Nephron (organoid): Measurements from ENCODE around the gene MIAT.
"Not testable (repeated sequence)": the region's sequence is repeated elsewhere in the genome, so short reads cannot be mapped to it uniquely, and the experiment has no call there.

ENCODE experiments used
- H3K27ac Mint-ChIP-seq, 3 experiments: 2 replicates each; pipeline ENCODE4 v1.8.0; 2020; ENCODE audit warnings: mixed read lengths in 3 of 3, mild to moderate bottlenecking in 2 of 3, moderate library complexity in 1 of 3
- H3K27me3 Mint-ChIP-seq: 2 replicates; pipeline ENCODE4 v1.8.0; 2021; ENCODE audit warnings: low read depth, mild to moderate bottlenecking, moderate library complexity, mixed read lengths
- H3K36me3 Mint-ChIP-seq: 2 replicates; pipeline ENCODE4 v1.8.0; 2020; ENCODE audit warnings: low read depth, mixed read lengths
- H3K4me1 Mint-ChIP-seq: 2 replicates; pipeline ENCODE4 v1.8.0; 2020; ENCODE audit warnings: mixed read lengths
- H3K4me3 Mint-ChIP-seq, 3 experiments: 2 replicates each; pipeline ENCODE4 v1.8.0; 2020; ENCODE audit warnings: mild to moderate bottlenecking in 3 of 3, mixed read lengths in 3 of 3, moderate library complexity in 2 of 3
- H3K9me3 Mint-ChIP-seq: 2 replicates; pipeline ENCODE4 v1.8.0; 2020; ENCODE audit warnings: mixed read lengths
- CTCF ChIP-seq, 3 experiments: fragments of 200-600 bp; sonication (generic); IDR thresholded peaks; one replicate each; pipeline ENCODE4 v1.5.0; 2021; ENCODE audit warnings: antibody characterized with exemption in 3 of 3; ENCODE audit not compliant: unreplicated experiment in 3 of 3

MIAT gene

GRCh38 chr22:26702906-26703830, 45.8 kb downstream of the MIAT start:
- Mint-ChIP-seq H3K27me3 (no peaks in the 10 kb centered on the region), H3K36me3 (peaks cover 50% of the 10 kb centered on the region), H3K9me3 (peaks cover 22% of the 10 kb centered on the region), H3K27ac (no peak overlapping the region), H3K4me3 (no peak overlapping the region), H3K4me1 (peaks cover 12% of the 10 kb centered on the region)
- TF ChIP-seq CTCF (IDR thresholded peaks at IDR 0.05; ENCODE audit: unreplicated experiment in 3 of 3): no peak

- not testable (repeated sequence) for H3K27me3 Mint-ChIP-seq, H3K4me3 Mint-ChIP-seq
- H3K27ac Mint-ChIP-seq: peak overlapping the region in 2 of 3 experiments; percentile 21 to 25
- H3K9me3 Mint-ChIP-seq: peaks cover 17% of the 10 kb centered on the region
- peaks cover 12% of the 10 kb centered on the region for H3K4me1 Mint-ChIP-seq
- peaks cover 35% of the 10 kb centered on the region for H3K36me3 Mint-ChIP-seq
These were observed 48.0 kb downstream of the MIAT start for GRCh38 chr22:26705379-26705778.

DNA sequence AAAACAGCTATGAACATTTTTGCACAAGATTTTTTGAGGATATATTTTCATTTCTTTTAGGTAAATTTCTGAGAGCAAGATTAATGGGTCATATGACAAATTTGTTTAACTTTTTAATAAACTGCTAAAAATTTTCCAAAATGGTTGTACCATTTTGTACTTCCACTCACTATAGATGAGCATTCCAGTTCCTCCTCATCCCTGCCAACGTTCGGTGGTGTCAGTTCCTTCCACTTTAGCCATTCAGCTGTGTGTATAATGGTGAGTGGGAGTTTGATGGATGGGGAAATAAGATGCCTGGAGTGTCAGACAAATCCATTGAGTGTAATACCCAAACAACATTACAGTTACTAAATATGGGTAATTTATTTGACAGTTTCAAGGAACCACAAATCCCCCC, 49.7 kb downstream of the MIAT start:
- Mint-ChIP-seq H3K36me3 (peaks cover 33% of the 10 kb centered on the region), H3K4me3 (no peak overlapping the region), H3K4me1 (peaks cover 12% of the 10 kb centered on the region), H3K27me3 (no peaks in the 10 kb centered on the region), H3K9me3 (peaks cover 15% of the 10 kb centered on the region), H3K27ac (no peak overlapping the region)
- no peak for TF ChIP-seq CTCF (IDR thresholded peaks at IDR 0.05; ENCODE audit: unreplicated experiment in 3 of 3)

DNA sequence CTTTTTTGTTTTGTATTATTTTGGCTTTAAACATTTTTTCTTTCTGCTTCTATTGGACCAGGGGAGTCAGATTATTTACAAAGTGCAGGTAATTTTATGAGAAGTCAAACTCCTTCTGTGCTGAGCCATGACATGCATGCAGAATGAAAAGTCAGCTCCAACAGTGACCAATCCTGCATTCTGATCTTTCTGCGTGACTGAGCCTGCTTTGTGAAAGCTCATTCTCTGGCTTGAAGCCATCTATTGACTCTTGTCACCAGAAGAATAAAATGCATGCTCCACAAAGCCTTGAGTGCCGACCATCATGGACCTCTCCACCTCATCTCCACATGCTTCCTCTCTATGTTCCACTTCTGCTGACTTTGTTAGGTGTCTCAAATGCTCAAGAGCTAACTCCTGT, 50.2 kb downstream of the MIAT start:
- Mint-ChIP-seq H3K4me1 (peaks cover 12% of the 10 kb centered on the region), H3K27me3 (no peaks in the 10 kb centered on the region), H3K9me3 (peaks cover 15% of the 10 kb centered on the region), H3K36me3 (peaks cover 28% of the 10 kb centered on the region), H3K27ac (no peak overlapping the region), H3K4me3 (no peak overlapping the region)
- no peak for TF ChIP-seq CTCF (IDR thresholded peaks at IDR 0.05; ENCODE audit: unreplicated experiment in 3 of 3)

DNA sequence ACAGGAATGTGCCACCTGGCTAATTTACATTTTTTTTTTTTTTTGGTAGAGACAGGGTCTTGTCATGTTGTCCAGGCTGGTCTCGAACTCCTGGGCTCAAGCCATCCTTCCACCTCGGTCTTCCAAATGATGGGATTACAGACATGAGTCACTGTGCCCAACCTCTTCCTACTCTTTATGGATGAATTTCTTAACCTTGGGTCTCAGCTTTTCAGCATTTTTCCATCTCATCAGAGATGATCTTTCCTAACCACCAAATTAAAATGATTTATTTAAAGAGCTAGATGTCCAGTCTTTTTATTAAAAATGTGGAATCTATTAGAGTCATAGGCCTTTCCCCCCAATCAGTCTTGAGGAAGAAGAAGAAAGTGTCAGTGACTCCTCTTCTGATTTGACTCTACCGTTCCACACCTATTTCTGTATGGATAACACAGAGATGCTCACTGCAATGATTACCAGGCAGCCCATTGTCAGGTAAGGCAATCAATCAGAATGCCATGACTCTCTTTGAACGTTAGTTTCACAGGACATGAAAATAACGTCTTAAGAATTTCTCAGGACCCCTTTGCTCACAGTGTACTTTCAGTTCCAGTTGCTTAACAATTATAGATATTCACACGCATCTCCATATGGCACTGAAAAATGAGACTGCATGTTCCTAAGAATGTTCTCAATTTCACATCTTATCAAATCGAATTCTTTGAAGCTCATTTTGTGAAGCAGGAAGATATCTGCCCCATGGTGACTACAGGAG, 51.0 kb downstream of the MIAT start:
- Mint-ChIP-seq H3K27me3 (no peaks in the 10 kb centered on the region), H3K27ac (no peak overlapping the region), H3K4me1 (peaks cover 12% of the 10 kb centered on the region), H3K9me3 (peaks cover 15% of the 10 kb centered on the region), H3K4me3 (no peak overlapping the region), H3K36me3 (peaks cover 28% of the 10 kb centered on the region)
- no peak for TF ChIP-seq CTCF (IDR thresholded peaks at IDR 0.05; ENCODE audit: unreplicated experiment in 3 of 3)

- Mint-ChIP-seq H3K27me3 (no peaks in the 10 kb centered on the region), H3K4me3 (no peak overlapping the region), H3K36me3 (peaks cover 28% of the 10 kb centered on the region), H3K27ac (no peak overlapping the region), H3K4me1 (peaks cover 11% of the 10 kb centered on the region), H3K9me3 (peaks cover 15% of the 10 kb centered on the region)
- no peak for TF ChIP-seq CTCF (IDR thresholded peaks at IDR 0.05; ENCODE audit: unreplicated experiment in 3 of 3)
These were observed 52.4 kb downstream of the MIAT start for GRCh38 chr22:26709617-26710390.
